ENCODE measurements around the gene PEMT.
"Not testable (repeated sequence)": the region's sequence is repeated elsewhere in the genome, so short reads cannot be mapped to it uniquely, and the experiment has no call there.

Gene PEMT

DNA sequence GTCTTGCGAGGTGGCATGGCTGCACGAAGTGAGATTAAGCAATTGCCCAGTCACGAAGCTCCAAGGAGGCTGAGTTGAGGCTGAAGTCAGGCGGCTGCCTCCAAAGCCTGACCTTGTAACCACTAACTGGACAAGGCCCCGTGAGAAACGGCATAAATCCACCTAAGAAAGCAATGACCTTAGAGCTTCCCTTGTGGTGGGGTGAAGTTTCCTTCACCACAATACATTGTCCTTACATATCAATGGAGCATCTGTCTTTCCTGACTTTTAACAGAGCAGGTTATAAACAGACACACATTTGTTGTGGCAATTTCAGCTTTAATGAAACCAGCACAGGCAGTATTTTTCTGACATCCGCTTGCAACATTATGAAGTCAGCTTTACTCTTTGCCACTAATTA is 117.2 kb downstream of the PEMT start:
- no peak for DNase-seq (ENCODE audit: low spot score in 2 of 2)
- no peak overlapping the region for H3K4me3 ChIP-seq
- H3K27me3 ChIP-seq (ENCODE audit: low read depth) = peaks cover 8% of the 10 kb centered on the region
- H3K9me3 ChIP-seq = no peaks in the 10 kb centered on the region
- in situ Hi-C loops (cut with MboI; ENCODE audit: low sequenced_read_pairs) = no loop called here
- peaks cover 18% of the 10 kb centered on the region for H3K4me1 ChIP-seq
- peaks cover 4% of the 10 kb centered on the region for H3K36me3 ChIP-seq (replicated peaks)

DNA sequence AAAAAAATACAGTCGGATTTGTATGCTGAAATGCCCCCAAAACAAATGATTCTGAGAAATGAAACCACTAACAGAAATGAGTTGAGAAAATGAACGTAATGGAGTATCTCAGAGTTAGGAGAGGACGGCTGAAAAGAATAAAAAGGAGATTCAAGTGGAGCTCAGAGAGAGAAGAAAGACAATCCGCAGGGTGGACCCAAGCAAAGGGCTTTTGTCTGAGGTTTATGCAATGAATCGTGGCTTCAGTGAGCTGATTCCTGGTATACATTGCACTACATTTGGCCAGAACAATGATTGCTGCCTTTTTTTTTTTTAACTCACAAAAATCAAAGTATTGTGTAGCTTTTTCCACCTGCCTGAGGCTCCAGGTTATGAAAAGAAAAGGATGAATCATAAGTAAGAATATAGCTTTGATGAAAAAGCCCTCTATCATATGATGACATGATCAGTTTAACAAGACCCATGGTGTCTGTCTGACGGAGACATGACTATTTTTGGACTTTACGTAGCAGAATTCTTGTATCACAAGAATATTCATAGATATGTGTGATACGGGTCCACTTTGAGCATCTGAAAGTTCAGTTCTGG is 119.1 kb downstream of the PEMT start:
- Histone ChIP-seq H3K27me3 (ENCODE audit: low read depth) (peaks cover 8% of the 10 kb centered on the region), H3K9me3 (no peaks in the 10 kb centered on the region), H3K36me3 (replicated peaks) (no peaks in the 10 kb centered on the region; the same call in 1 of the 2 replicates), H3K4me3 (no peak overlapping the region), H3K4me1 (peaks cover 13% of the 10 kb centered on the region)
- in situ Hi-C loops (cut with MboI; ENCODE audit: low sequenced_read_pairs) = no loop called here
- peak; percentile 39 to 55 for DNase-seq (ENCODE audit: low spot score in 2 of 2)

- H3K4me1 ChIP-seq = peaks cover 9% of the 10 kb centered on the region
- no peaks in the 10 kb centered on the region for H3K36me3 ChIP-seq (replicated peaks)
- no peak for DNase-seq (ENCODE audit: low spot score in 2 of 2)
- no peak overlapping the region for H3K4me3 ChIP-seq
- H3K27me3 ChIP-seq (ENCODE audit: low read depth) = peaks cover 17% of the 10 kb centered on the region
- in situ Hi-C loops (cut with MboI; ENCODE audit: low sequenced_read_pairs) = no loop called here
- H3K9me3 ChIP-seq = no peaks in the 10 kb centered on the region
These were observed 121.5 kb downstream of the PEMT start for GRCh38 chr17:17469996-17470395.

DNA sequence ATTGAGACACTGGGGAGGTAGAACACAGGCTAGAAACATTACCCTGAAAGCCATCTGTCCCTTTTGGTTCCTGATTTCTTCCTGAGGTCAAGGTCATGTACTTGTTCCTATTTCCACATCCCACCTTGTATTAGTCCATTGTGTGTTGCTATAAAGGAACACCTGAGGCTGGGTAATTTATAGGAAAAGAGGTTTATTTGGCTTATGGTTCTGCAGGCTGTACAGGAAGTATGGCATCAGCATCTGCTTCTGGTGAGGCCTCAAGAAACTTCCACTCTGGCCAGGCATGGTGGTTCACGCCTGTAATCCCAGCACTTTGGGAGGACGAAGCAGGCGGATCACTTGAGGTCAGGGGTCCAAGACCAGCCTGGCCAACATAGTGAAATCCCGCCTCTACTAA is 122.2 kb downstream of the PEMT start:
- DNase-seq (ENCODE audit: low spot score in 2 of 2) = no peak
- Histone ChIP-seq H3K9me3 (no peaks in the 10 kb centered on the region), H3K27me3 (ENCODE audit: low read depth) (peaks cover 20% of the 10 kb centered on the region), H3K4me1 (peaks cover 9% of the 10 kb centered on the region), H3K4me3 (no peak overlapping the region), H3K36me3 (replicated peaks) (no peaks in the 10 kb centered on the region)
- in situ Hi-C loops (cut with MboI; ENCODE audit: low sequenced_read_pairs) = no loop called here

GRCh38 chr17:17468217-17469010 is 123.1 kb downstream of the PEMT start:
- in situ Hi-C loops (cut with MboI; ENCODE audit: low sequenced_read_pairs) = no loop called here
- Histone ChIP-seq H3K36me3 (replicated peaks) (no peaks in the 10 kb centered on the region), H3K27me3 (ENCODE audit: low read depth) (peaks cover 24% of the 10 kb centered on the region), H3K4me3 (no peak overlapping the region), H3K9me3 (no peaks in the 10 kb centered on the region), H3K4me1 (peaks cover 9% of the 10 kb centered on the region)
- no peak for DNase-seq (ENCODE audit: low spot score in 2 of 2)

GRCh38 chr17:17467720-17468119 is 123.8 kb downstream of the PEMT start:
- Histone ChIP-seq H3K4me3 (no peak overlapping the region), H3K36me3 (replicated peaks) (no peaks in the 10 kb centered on the region), H3K27me3 (ENCODE audit: low read depth) (peaks cover 26% of the 10 kb centered on the region), H3K4me1 (peaks cover 9% of the 10 kb centered on the region), H3K9me3 (no peaks in the 10 kb centered on the region)
- DNase-seq (ENCODE audit: low spot score in 2 of 2) = no peak
- in situ Hi-C loops (cut with MboI; ENCODE audit: low sequenced_read_pairs) = no loop called here

DNA sequence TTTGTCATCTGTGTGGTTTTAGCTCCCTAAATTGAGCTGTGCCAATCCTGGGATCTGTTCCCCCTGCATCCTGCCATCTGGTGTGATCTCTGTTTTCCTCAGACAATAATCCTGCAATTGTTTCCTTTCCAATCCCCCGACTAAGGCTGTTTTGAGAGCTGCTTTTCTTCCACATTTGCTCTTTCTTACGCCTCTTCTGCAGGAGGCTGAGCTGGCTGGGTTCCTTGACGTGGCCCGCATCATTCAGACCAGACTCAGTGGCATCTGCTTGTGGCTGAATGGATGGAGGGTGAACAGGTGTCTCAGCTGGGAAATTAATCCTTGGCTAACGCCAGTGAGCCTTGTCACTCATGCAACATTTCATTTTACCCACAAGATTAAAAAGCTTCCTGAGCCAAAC is 124.5 kb downstream of the PEMT start:
- H3K4me3 ChIP-seq = no peak overlapping the region
- no peak for DNase-seq (ENCODE audit: low spot score in 2 of 2)
- in situ Hi-C loops (cut with MboI; ENCODE audit: low sequenced_read_pairs) = no loop called here
- H3K27me3 ChIP-seq (ENCODE audit: low read depth) = peaks cover 23% of the 10 kb centered on the region
- peaks cover 2% of the 10 kb centered on the region for H3K4me1 ChIP-seq
- no peaks in the 10 kb centered on the region for H3K36me3 ChIP-seq (replicated peaks)
- H3K9me3 ChIP-seq = no peaks in the 10 kb centered on the region

DNA sequence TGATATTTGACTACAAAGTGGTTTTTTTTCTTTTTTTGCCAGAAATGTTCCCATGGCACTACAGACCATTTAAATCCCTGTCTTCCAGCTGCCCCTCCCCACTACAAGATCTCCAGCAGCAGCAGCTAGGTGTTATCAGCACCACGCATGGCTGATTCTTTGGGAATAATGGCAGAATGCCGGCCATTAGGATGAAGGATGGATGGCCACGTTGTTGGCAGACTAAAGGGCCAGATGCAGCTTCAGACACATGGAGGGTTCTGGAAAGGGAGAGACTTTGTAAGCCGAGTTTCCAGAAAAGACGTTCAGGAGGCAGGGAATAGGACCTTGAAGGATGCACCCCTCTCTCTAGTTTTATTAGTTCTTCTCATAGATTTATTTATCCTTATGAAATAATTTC is 125.0 kb downstream of the PEMT start:
- no peak overlapping the region for H3K4me3 ChIP-seq
- no peak for DNase-seq (ENCODE audit: low spot score in 2 of 2)
- H3K9me3 ChIP-seq = no peaks in the 10 kb centered on the region
- peaks cover 23% of the 10 kb centered on the region for H3K27me3 ChIP-seq (ENCODE audit: low read depth)
- in situ Hi-C loops (cut with MboI; ENCODE audit: low sequenced_read_pairs) = no loop called here
- H3K4me1 ChIP-seq = no peaks in the 10 kb centered on the region
- no peaks in the 10 kb centered on the region for H3K36me3 ChIP-seq (replicated peaks)

DNA sequence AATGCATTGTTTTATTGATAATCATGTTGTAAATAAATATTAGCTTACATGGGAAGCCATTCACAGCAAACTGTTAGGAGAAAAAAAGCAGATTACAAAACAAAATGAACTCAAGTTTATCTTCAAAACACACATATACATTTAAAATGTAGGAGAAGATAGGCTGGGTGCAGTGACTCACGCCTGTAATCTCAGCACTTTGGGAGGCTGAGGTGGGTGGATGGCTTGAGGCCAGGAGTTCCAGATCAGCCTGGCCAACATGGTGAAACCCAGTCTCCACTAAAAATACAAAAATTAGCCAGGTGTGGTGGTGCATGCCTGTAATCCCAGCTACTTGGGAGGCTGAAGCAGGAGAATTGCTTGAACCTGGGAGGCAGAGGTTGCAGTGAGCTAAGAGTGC is 125.6 kb downstream of the PEMT start:
- in situ Hi-C loops (cut with MboI; ENCODE audit: low sequenced_read_pairs) = not testable (repeated sequence)

DNA sequence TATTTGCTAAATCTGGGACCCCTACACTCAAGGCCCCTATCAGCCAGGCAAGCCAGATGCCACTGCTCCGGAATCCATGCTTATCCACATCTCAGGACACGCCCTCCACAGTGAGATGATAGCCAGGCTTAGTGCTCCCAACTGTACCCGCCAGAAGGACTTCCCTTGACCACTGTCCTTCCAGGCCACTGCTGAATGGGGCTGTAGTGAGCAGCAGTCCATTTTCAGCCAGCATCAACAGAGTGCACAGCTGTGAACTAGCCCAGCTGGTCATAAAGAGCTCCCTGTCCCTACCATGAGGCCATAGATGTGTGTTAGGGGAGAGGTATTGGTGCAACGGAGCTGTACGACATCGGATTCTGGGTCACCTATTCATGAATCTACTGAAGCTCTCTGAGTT is 127.7 kb downstream of the PEMT start:
- Histone ChIP-seq H3K4me1 (no peaks in the 10 kb centered on the region), H3K4me3 (no peak overlapping the region), H3K9me3 (no peaks in the 10 kb centered on the region), H3K27me3 (ENCODE audit: low read depth) (peaks cover 18% of the 10 kb centered on the region; the same call in 1 of the 2 replicates), H3K36me3 (replicated peaks) (no peaks in the 10 kb centered on the region)
- DNase-seq (ENCODE audit: low spot score in 2 of 2) = no peak
- in situ Hi-C loops (cut with MboI; ENCODE audit: low sequenced_read_pairs) = no loop called here

More for the DNA sequence above, 125.6 kb downstream of the PEMT start:
- not testable (repeated sequence) for DNase-seq (ENCODE audit: low spot score in 2 of 2); H3K4me1 ChIP-seq; H3K4me3 ChIP-seq; H3K9me3 ChIP-seq; H3K36me3 ChIP-seq (replicated peaks)
- peaks cover 20% of the 10 kb centered on the region for H3K27me3 ChIP-seq (ENCODE audit: low read depth)

- Histone ChIP-seq H3K4me3 (no peak overlapping the region), H3K27me3 (ENCODE audit: low read depth) (peaks cover 16% of the 10 kb centered on the region; the same call in 1 of the 2 replicates), H3K9me3 (no peaks in the 10 kb centered on the region), H3K4me1 (no peaks in the 10 kb centered on the region), H3K36me3 (replicated peaks) (no peaks in the 10 kb centered on the region)
- no peak for DNase-seq (ENCODE audit: low spot score in 2 of 2)
- in situ Hi-C loops (cut with MboI; ENCODE audit: low sequenced_read_pairs) = no loop called here
These were observed 129.3 kb downstream of the PEMT start for GRCh38 chr17:17462048-17462824.

- Histone ChIP-seq H3K4me1 (no peaks in the 10 kb centered on the region), H3K36me3 (replicated peaks) (no peaks in the 10 kb centered on the region), H3K9me3 (no peaks in the 10 kb centered on the region), H3K4me3 (no peak overlapping the region), H3K27me3 (ENCODE audit: low read depth) (peaks cover 9% of the 10 kb centered on the region; the same call in 1 of the 2 replicates)
- in situ Hi-C loops (cut with MboI; ENCODE audit: low sequenced_read_pairs) = no loop called here
- no peak for DNase-seq (ENCODE audit: low spot score in 2 of 2)
These were observed 131.5 kb downstream of the PEMT start for GRCh38 chr17:17460038-17460437.

- DNase-seq (ENCODE audit: low spot score in 2 of 2) = no peak
- no peaks in the 10 kb centered on the region; the same call in 1 of the 2 replicates for H3K27me3 ChIP-seq (ENCODE audit: low read depth)
- H3K9me3 ChIP-seq = no peaks in the 10 kb centered on the region
- no peak overlapping the region for H3K4me3 ChIP-seq
- in situ Hi-C loops (cut with MboI; ENCODE audit: low sequenced_read_pairs) = loop anchor here (10.0 kb wide), 1 partner anchor 63 kb away; no protein-coding TSS in a partner anchor
- no peaks in the 10 kb centered on the region for H3K36me3 ChIP-seq (replicated peaks)
- H3K4me1 ChIP-seq = no peaks in the 10 kb centered on the region
These were observed 133.8 kb downstream of the PEMT start for GRCh38 chr17:17457680-17458079.

GRCh38 chr17:17456251-17456650 is 135.3 kb downstream of the PEMT start:
- H3K27me3 ChIP-seq (ENCODE audit: low read depth) = no peaks in the 10 kb centered on the region; the same call in 1 of the 2 replicates
- H3K4me3 ChIP-seq = no peak overlapping the region
- in situ Hi-C loops (cut with MboI; ENCODE audit: low sequenced_read_pairs) = loop anchor here (10.0 kb wide), 1 partner anchor 61 kb away; no protein-coding TSS in a partner anchor
- H3K4me1 ChIP-seq = no peaks in the 10 kb centered on the region
- H3K36me3 ChIP-seq (replicated peaks) = no peaks in the 10 kb centered on the region
- H3K9me3 ChIP-seq = no peaks in the 10 kb centered on the region
- DNase-seq (ENCODE audit: low spot score in 2 of 2) = no peak

All from HAP-1 (cell line).